Smooth muscle cell of bladder (primary cell): Measurements from ENCODE around the gene OR6Q1. TPM values are rescaled to one million over a fixed set of nuclear protein-coding genes. Genes with fewer than 3 reads are reported as not detected.

ENCODE experiments used
- total RNA-seq: library from RNA; depleted of rRNA; stranded (reverse); fragments of >200 nt; gene quantifications from 2 replicates; pipeline ENCODE4 v1.2.3, GENCODE V29; 2014

Gene OR6Q1, protein sequence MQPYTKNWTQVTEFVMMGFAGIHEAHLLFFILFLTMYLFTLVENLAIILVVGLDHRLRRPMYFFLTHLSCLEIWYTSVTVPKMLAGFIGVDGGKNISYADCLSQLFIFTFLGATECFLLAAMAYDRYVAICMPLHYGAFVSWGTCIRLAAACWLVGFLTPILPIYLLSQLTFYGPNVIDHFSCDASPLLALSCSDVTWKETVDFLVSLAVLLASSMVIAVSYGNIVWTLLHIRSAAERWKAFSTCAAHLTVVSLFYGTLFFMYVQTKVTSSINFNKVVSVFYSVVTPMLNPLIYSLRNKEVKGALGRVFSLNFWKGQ
- not detected in 2 replicates for total RNA-seq

DNA sequence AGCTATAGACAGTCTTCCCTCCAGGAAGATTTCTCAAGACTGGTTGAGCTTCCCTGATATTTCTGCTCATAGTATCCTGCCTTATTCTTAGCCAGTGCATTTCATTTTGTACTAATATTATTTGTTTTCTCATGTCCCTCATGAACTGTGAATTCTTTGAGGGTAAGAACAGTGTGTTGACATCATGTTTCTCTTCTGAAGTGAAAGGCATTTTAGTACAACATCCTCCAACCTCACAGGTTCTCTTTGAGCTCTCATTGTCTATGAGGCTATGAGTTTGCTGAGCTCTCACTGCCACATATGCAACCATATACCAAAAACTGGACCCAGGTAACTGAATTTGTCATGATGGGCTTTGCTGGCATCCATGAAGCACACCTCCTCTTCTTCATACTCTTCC, at the start of gene OR6Q1:
Gene OR6Q1, plus strand, starts transcription at position 301 of the 400 bp plus-strand sequence. Its CDS starts 0 bp downstream, at position 301.

DNA sequence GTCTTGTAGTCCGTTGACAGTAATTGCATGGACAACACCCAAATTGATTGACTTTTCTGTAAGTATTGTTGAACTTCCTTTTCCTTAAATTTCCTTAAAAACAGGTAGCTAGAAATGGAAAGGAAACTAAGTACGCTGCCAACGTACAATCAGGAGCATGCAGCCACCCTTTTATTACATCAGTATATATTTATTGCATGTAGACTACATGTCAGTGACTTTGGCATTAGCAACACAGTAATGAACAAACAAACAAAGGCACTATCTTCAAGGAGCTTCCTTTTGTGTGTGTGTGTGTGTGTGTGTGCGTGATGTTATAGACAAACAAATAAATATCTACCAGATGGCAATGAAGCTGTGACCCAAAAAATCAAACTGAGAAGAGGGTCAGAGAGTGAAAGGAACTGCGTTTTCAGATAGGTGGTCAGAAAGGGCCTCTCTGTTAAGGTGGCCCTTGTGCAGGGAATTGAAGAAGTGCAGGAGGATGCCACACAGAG, 7.3 kb upstream of the OR6Q1 start, which contains the start of gene OR9Q1:
Gene OR9Q1, plus strand, starts transcription at position 447 of the 497 bp plus-strand sequence. CDS start 155,564 bp downstream, outside the sequence.

Other genes with a start within 250 kb of the OR6Q1 start
- not detected in 2 replicates for gene OR9Q1, start 7.1 kb upstream of the OR6Q1 start, total RNA-seq
- gene OR9I1, start 94.6 kb downstream of the OR6Q1 start, total RNA-seq: not detected in 2 replicates
- gene OR9Q2, start 158.1 kb downstream of the OR6Q1 start, total RNA-seq: not detected in 2 replicates
- gene OR1S2, start 173.2 kb downstream of the OR6Q1 start, total RNA-seq: not detected in 2 replicates
- gene OR1S1, start 181.8 kb downstream of the OR6Q1 start, total RNA-seq: not detected in 2 replicates
- not detected in 2 replicates for gene OR10Q1, start 198.0 kb downstream of the OR6Q1 start, total RNA-seq
- gene OR10W1, start 237.3 kb downstream of the OR6Q1 start, total RNA-seq: not detected in 2 replicates